Activated naive CD8-positive, alpha-beta T cell treated with anti-CD3 and anti-CD28 coated beads for 36 hours (primary cell): ENCODE results near the gene ORM1. TPM values are rescaled to one million over a fixed set of nuclear protein-coding genes. Genes with fewer than 3 reads are reported as not detected.

Experiments
- DNase-seq: peaks from one replicate; pipeline ENCODE4 v3.0.0; 2021
- H3K27ac Mint-ChIP-seq: one replicate; pipeline ENCODE4 v1.8.0; 2022; ENCODE audit warnings: mild to moderate bottlenecking, moderate library complexity, mixed read lengths
- H3K27me3 Mint-ChIP-seq: one replicate; pipeline ENCODE4 v1.8.0; 2022; ENCODE audit warnings: mild to moderate bottlenecking, mixed read lengths
- H3K36me3 Mint-ChIP-seq: one replicate; pipeline ENCODE4 v1.8.0; 2021; ENCODE audit warnings: mild to moderate bottlenecking, mixed read lengths
- H3K4me1 Mint-ChIP-seq: one replicate; pipeline ENCODE4 v1.8.0; 2021; ENCODE audit warnings: mixed read lengths
- H3K4me3 Mint-ChIP-seq: one replicate; pipeline ENCODE4 v1.8.0; 2022; ENCODE audit warnings: mild to moderate bottlenecking, moderate library complexity, mixed read lengths
- H3K9me3 Mint-ChIP-seq: one replicate; pipeline ENCODE4 v1.8.0; 2022; ENCODE audit warnings: mixed read lengths
- total RNA-seq, 2 experiments: library from RNA; stranded (reverse); gene quantifications; one replicate each; pipeline ENCODE4 v1.2.3, GENCODE V29; 2021

The ORM1 gene
- total RNA-seq, 2 experiments from 2014 or later: not detected

- H3K4me1 Mint-ChIP-seq: peaks cover 2% of the 10 kb centered on the region
- no peaks in the 10 kb centered on the region for H3K27me3 Mint-ChIP-seq
- no peaks in the 10 kb centered on the region for H3K9me3 Mint-ChIP-seq
- H3K36me3 Mint-ChIP-seq: no peaks in the 10 kb centered on the region
- no peak overlapping the region for H3K27ac Mint-ChIP-seq
- H3K4me3 Mint-ChIP-seq: no peak overlapping the region
- DNase-seq: no peak
Measured at GRCh38 chr9:114283551-114284111, 39.3 kb upstream of the ORM1 start.

GRCh38 chr9:114284316-114285060 is 38.4 kb upstream of the ORM1 start:
- Mint-ChIP-seq H3K4me3 (no peak overlapping the region), H3K27me3 (no peaks in the 10 kb centered on the region), H3K36me3 (no peaks in the 10 kb centered on the region), H3K27ac (no peak overlapping the region), H3K4me1 (peaks cover 2% of the 10 kb centered on the region), H3K9me3 (no peaks in the 10 kb centered on the region)
- DNase-seq: no peak

- Mint-ChIP-seq H3K9me3 (no peaks in the 10 kb centered on the region), H3K27ac (no peak overlapping the region), H3K4me1 (peaks cover 2% of the 10 kb centered on the region), H3K36me3 (no peaks in the 10 kb centered on the region), H3K4me3 (no peak overlapping the region), H3K27me3 (no peaks in the 10 kb centered on the region)
- no peak for DNase-seq
Measured at GRCh38 chr9:114285166-114285867, 37.6 kb upstream of the ORM1 start.

GRCh38 chr9:114286146-114286679 is 36.7 kb upstream of the ORM1 start:
- H3K4me3 Mint-ChIP-seq: no peak overlapping the region
- H3K36me3 Mint-ChIP-seq: no peaks in the 10 kb centered on the region
- H3K9me3 Mint-ChIP-seq: no peaks in the 10 kb centered on the region
- peaks cover 2% of the 10 kb centered on the region for H3K4me1 Mint-ChIP-seq
- peaks cover 3% of the 10 kb centered on the region for H3K27me3 Mint-ChIP-seq
- DNase-seq: no peak
- H3K27ac Mint-ChIP-seq: no peak overlapping the region

- no peak overlapping the region for H3K27ac Mint-ChIP-seq
- H3K36me3 Mint-ChIP-seq: no peaks in the 10 kb centered on the region
Measured at GRCh38 chr9:114287001-114287762, 35.7 kb upstream of the ORM1 start.

GRCh38 chr9:114287763-114288192 is 35.1 kb upstream of the ORM1 start:
- no peak for DNase-seq
- Mint-ChIP-seq H3K4me1 (peaks cover 2% of the 10 kb centered on the region), H3K27ac (no peak overlapping the region)

More at GRCh38 chr9:114287001-114287762, 35.7 kb upstream of the ORM1 start:
- peaks cover 2% of the 10 kb centered on the region for H3K4me1 Mint-ChIP-seq
- H3K9me3 Mint-ChIP-seq: no peaks in the 10 kb centered on the region
- peaks cover 3% of the 10 kb centered on the region for H3K27me3 Mint-ChIP-seq
- DNase-seq: no peak
- H3K4me3 Mint-ChIP-seq: no peak overlapping the region

GRCh38 chr9:114288193-114289091 is 34.5 kb upstream of the ORM1 start:
- Mint-ChIP-seq H3K27ac (no peak overlapping the region), H3K4me3 (no peak overlapping the region), H3K4me1 (no peaks in the 10 kb centered on the region), H3K27me3 (peaks cover 3% of the 10 kb centered on the region), H3K36me3 (peaks cover 3% of the 10 kb centered on the region), H3K9me3 (no peaks in the 10 kb centered on the region)
- DNase-seq: no peak

More at GRCh38 chr9:114287763-114288192, 35.1 kb upstream of the ORM1 start:
- H3K4me3 Mint-ChIP-seq: no peak overlapping the region
- peaks cover 3% of the 10 kb centered on the region for H3K27me3 Mint-ChIP-seq
- no peaks in the 10 kb centered on the region for H3K9me3 Mint-ChIP-seq
- no peaks in the 10 kb centered on the region for H3K36me3 Mint-ChIP-seq

- H3K27me3 Mint-ChIP-seq: peaks cover 3% of the 10 kb centered on the region
- H3K36me3 Mint-ChIP-seq: peaks cover 3% of the 10 kb centered on the region
- no peaks in the 10 kb centered on the region for H3K4me1 Mint-ChIP-seq
- no peaks in the 10 kb centered on the region for H3K9me3 Mint-ChIP-seq
- no peak for DNase-seq
- H3K27ac Mint-ChIP-seq: no peak overlapping the region
- no peak overlapping the region for H3K4me3 Mint-ChIP-seq
Measured at GRCh38 chr9:114289106-114289505, 33.8 kb upstream of the ORM1 start.

- Mint-ChIP-seq H3K4me3 (no peak overlapping the region), H3K4me1 (no peaks in the 10 kb centered on the region), H3K9me3 (peaks cover 4% of the 10 kb centered on the region), H3K27me3 (peaks cover 3% of the 10 kb centered on the region), H3K36me3 (peaks cover 7% of the 10 kb centered on the region), H3K27ac (no peak overlapping the region)
- DNase-seq: no peak
Measured at GRCh38 chr9:114289571-114290481, 33.1 kb upstream of the ORM1 start.

GRCh38 chr9:114290561-114290986 is 32.3 kb upstream of the ORM1 start:
- Mint-ChIP-seq H3K4me1 (no peaks in the 10 kb centered on the region), H3K27ac (no peak overlapping the region), H3K9me3 (peaks cover 10% of the 10 kb centered on the region), H3K36me3 (peaks cover 13% of the 10 kb centered on the region), H3K27me3 (peaks cover 3% of the 10 kb centered on the region), H3K4me3 (no peak overlapping the region)
- no peak for DNase-seq

GRCh38 chr9:114291064-114291474 is 31.8 kb upstream of the ORM1 start:
- Mint-ChIP-seq H3K36me3 (peaks cover 18% of the 10 kb centered on the region), H3K27me3 (peaks cover 3% of the 10 kb centered on the region), H3K27ac (no peak overlapping the region), H3K4me1 (no peaks in the 10 kb centered on the region), H3K4me3 (no peak overlapping the region), H3K9me3 (peaks cover 14% of the 10 kb centered on the region)
- peak; percentile 44 for DNase-seq

GRCh38 chr9:114291886-114292590 is 30.9 kb upstream of the ORM1 start:
- Mint-ChIP-seq H3K27me3 (peaks cover 3% of the 10 kb centered on the region), H3K36me3 (peaks cover 22% of the 10 kb centered on the region), H3K4me1 (no peaks in the 10 kb centered on the region), H3K9me3 (peaks cover 15% of the 10 kb centered on the region), H3K4me3 (no peak overlapping the region), H3K27ac (no peak overlapping the region)
- no peak for DNase-seq

- Mint-ChIP-seq H3K27ac (no peak overlapping the region), H3K4me3 (no peak overlapping the region), H3K9me3 (peaks cover 15% of the 10 kb centered on the region), H3K27me3 (peaks cover 3% of the 10 kb centered on the region), H3K4me1 (no peaks in the 10 kb centered on the region), H3K36me3 (peaks cover 22% of the 10 kb centered on the region)
- no peak for DNase-seq
Measured at GRCh38 chr9:114294664-114295063, 28.2 kb upstream of the ORM1 start.
